GM12878 (cell line): Measurements from ENCODE around the gene INSC. TPM values are rescaled to one million over a fixed set of nuclear protein-coding genes. Genes with fewer than 3 reads are reported as not detected.

Source experiments
- ATAC-seq: fragments of 200-7000 bp; cut with Tn5 transposase; 3 replicates; pipeline ENCODE4 v1.9.1; 2020; ENCODE audit warnings: mild to moderate bottlenecking, moderate library complexity
- BruUV-seq: library from RNA; stranded (reverse); fragments of 400-500 nt; replicated peaks from 2 replicates; lab custom pipeline; 2021; lab: Mats Ljungman, UMichigan
- CTCF ChIA-PET: fragments of 300-600 bp; sonication (Branson Sonifier 250); formaldehyde crosslinking; extraction: SDS; loops from one replicate; lab custom pipeline; 2021; ENCODE audit warnings: inconsistent platforms; lab: Yijun Ruan, JAX
- POLR2A ChIA-PET: fragments of 350-600 bp; formaldehyde crosslinking; extraction: SDS; loops from one replicate; lab custom pipeline; 2021; ENCODE audit warnings: inconsistent platforms; lab: Charles Lee
- RAD21 ChIA-PET: fragments of 300-600 bp; sonication (Branson Sonifier 250); formaldehyde crosslinking; loops from one replicate; lab custom pipeline; 2023; ENCODE audit warnings: antibody characterized with exemption; ENCODE audit not compliant: unreplicated experiment; lab: Charles Lee
- SMC1A ChIA-PET: fragments of 300-600 bp; sonication (Branson Sonifier 250); formaldehyde crosslinking; loops from one replicate; lab custom pipeline; 2023; ENCODE audit not compliant: unreplicated experiment, uncharacterized antibody; lab: Charles Lee
- DNase-seq: peaks from one replicate; pipeline ENCODE4 v3.0.0-alpha.2; 2011; ENCODE audit warnings: low read depth, low spot score
- FAIRE-seq: peaks from 3 replicates; lab custom pipeline; 2011; peaks lifted over from hg19 to GRCh38; lab: Jason Lieb, UNC
- H2AFZ ChIP-seq: 2 replicates; pipeline ENCODE4 v1.6.0; 2011; ENCODE audit warnings: low read depth, low read length, control low read depth; ENCODE audit not compliant: control insufficient read depth
- H3K27ac ChIP-seq: 2 replicates; pipeline ENCODE4 v1.5.1; 2011; ENCODE audit warnings: control low read depth; ENCODE audit not compliant: control insufficient read depth, insufficient read depth
- H3K27me3 ChIP-seq, 2 experiments: replicated peaks in 1 of 2; 2 replicates each; pipeline versions ENCODE4 v1.6.0 to v1.6.1; 2011; ENCODE audit warnings: low read length in 1 of 2; ENCODE audit not compliant: control insufficient read depth in 2 of 2, insufficient read depth in 2 of 2
- H3K36me3 ChIP-seq, 2 experiments: 2 replicates each; pipeline ENCODE4 v1.5.1; 2011; ENCODE audit warnings: low read length in 1 of 2; ENCODE audit not compliant: control insufficient read depth in 2 of 2, insufficient read depth in 2 of 2
- H3K4me1 ChIP-seq: 2 replicates; pipeline ENCODE4 v1.6.1; 2011; ENCODE audit warnings: mild to moderate bottlenecking, low read length, moderate library complexity, mixed read lengths; ENCODE audit not compliant: control insufficient read depth, insufficient read depth
- H3K4me2 ChIP-seq: 2 replicates; pipeline ENCODE4 v1.6.0; 2011; ENCODE audit warnings: control low read depth; ENCODE audit not compliant: control insufficient read depth, insufficient read depth
- H3K4me3 ChIP-seq: fragments of 200-600 bp; sonication (generic); 2 replicates; pipeline ENCODE4 v1.5.1; 2016
- H3K79me2 ChIP-seq: 2 replicates; pipeline ENCODE4 v1.6.0; 2011; ENCODE audit warnings: low read length; ENCODE audit not compliant: control insufficient read depth, insufficient read depth
- H3K9ac ChIP-seq: 2 replicates; pipeline ENCODE4 v1.8.0; 2011; ENCODE audit warnings: low read length, control low read depth, mixed read lengths; ENCODE audit not compliant: control insufficient read depth, insufficient read depth
- H3K9me3 ChIP-seq: replicated peaks from 3 replicates; pipeline ENCODE4 v1.5.1; 2011; ENCODE audit warnings: mild to moderate bottlenecking, low read length; ENCODE audit not compliant: control insufficient read depth, insufficient read depth
- H4K20me1 ChIP-seq: 2 replicates; pipeline ENCODE4 v1.6.0; 2011; ENCODE audit not compliant: control insufficient read depth, insufficient read depth
- CBX5 ChIP-seq: sonication (generic); IDR thresholded peaks from 2 replicates; pipeline ENCODE4 v1.6.1; 2016; ENCODE audit warnings: low read depth, moderate library complexity, mild to moderate bottlenecking, inconsistent platforms
- CEBPZ ChIP-seq: fragments of 150-350 bp; IDR thresholded peaks from 2 replicates; pipeline ENCODE4 v1.6.1; 2016; ENCODE audit warnings: low read depth, low read length
- EED ChIP-seq: sonication (generic); IDR thresholded peaks from 2 replicates; pipeline ENCODE4 v1.6.1; 2016; ENCODE audit warnings: antibody characterized with exemption, low read depth
- IRF3 ChIP-seq: fragments of 450-650 bp; IDR thresholded peaks from 2 replicates; pipeline ENCODE4 v1.6.1; 2014; ENCODE audit warnings: mild to moderate bottlenecking
- NFYB ChIP-seq: IDR thresholded peaks from 2 replicates; pipeline ENCODE4 v1.6.1; 2011; ENCODE audit warnings: low read depth, mild to moderate bottlenecking, low read length, improper control_type of control experiment, moderate library complexity; ENCODE audit not compliant: insufficient read depth
- RB1 ChIP-seq: fragments of 450-650 bp; formaldehyde crosslinking; IDR thresholded peaks from 2 replicates; pipeline ENCODE4 v1.6.1; 2017; ENCODE audit warnings: mild to moderate bottlenecking, borderline replicate concordance
- RCOR1 ChIP-seq: conservative IDR thresholded peaks from 2 replicates; pipeline ENCODE4 v1.6.1; 2012; ENCODE audit warnings: low read depth, low read length, improper control_type of control experiment
- RFX5 ChIP-seq: IDR thresholded peaks from 2 replicates; pipeline ENCODE4 v1.6.1; 2011; ENCODE audit warnings: low read depth, low read length, improper control_type of control experiment
- SIN3A ChIP-seq: IDR thresholded peaks from 2 replicates; pipeline ENCODE4 v1.6.1; 2012; ENCODE audit warnings: low read depth, low read length, improper control_type of control experiment
- SREBF2 ChIP-seq: IDR thresholded peaks from 2 replicates; pipeline ENCODE4 v1.6.1; 2012; ENCODE audit warnings: mild to moderate bottlenecking, low read length
- ZNF384 ChIP-seq: IDR thresholded peaks from 2 replicates; pipeline ENCODE4 v1.6.1; 2012; ENCODE audit warnings: low read depth, mild to moderate bottlenecking, low read length, improper control_type of control experiment, borderline replicate concordance
- WGBS: methylation state at CpG from one replicate; pipeline ENCODE4 v1.1.6; 2016; ENCODE audit warnings: low lambda C conversion rate; ENCODE audit not compliant: insufficient replicate concordance, insufficient coverage; ENCODE audit errors: missing lambda C conversion rate; 5-methylcytosine and 5-hydroxymethylcytosine counted together
- in situ Hi-C: fragments of 300-500 bp; cut with MboI; formaldehyde crosslinking; loops from 9 replicates; pipeline ENCODE4 v1.14.3; 2018; ENCODE audit warnings: mixed read lengths
- intact Hi-C: fragments of 100-400 bp; cut with micrococcal nuclease; formaldehyde crosslinking; loops from one replicate; pipeline ENCODE4 v1.14.2; 2022; ENCODE audit not compliant: unreplicated experiment
- polyA plus RNA-seq, 11 experiments: library from polyadenylated mRNA; depleted of rRNA in 4 of 11; unstranded in 6 of 11; stranded (reverse) in 5 of 11; fragments of >200 nt; fragmentation: Nextera tagmentation in 4 of 11; fragmentation: Illumina TruSeq in 1 of 11; extraction: Ambion mirVana in 4 of 11; extraction: Trizol in 1 of 11; gene quantifications; 1 replicate in 1 of 11; 2 replicates in 10 of 11; pipeline versions ENCODE4 v1.2.1 to v1.2.3, GENCODE V29; 2011 to 2016; ENCODE audit warnings: inconsistent platforms in 2 of 11, missing spikeins in 2 of 11, low read depth in 1 of 11
- total RNA-seq, 4 experiments: library from RNA; depleted of rRNA in 3 of 4; stranded (reverse); fragments of >200 nt in 3 of 4; fragmentation: Illumina TruSeq in 1 of 4; extraction: Trizol in 1 of 4; gene quantifications; 2 replicates each; pipeline versions ENCODE4 v1.2.1 to v1.2.3, GENCODE V29; 2013 to 2021

INSC gene
- total and polyA plus RNA-seq, 10 of the 15 experiments (the other 5 are each of a cell fraction or from before 2014, with no cell fraction given) = 0.13 to 0.33 TPM; not detected in 8

GRCh38 chr11:15144347-15144746, 29.6 kb downstream of the INSC start:
- ChIA-PET CTCF (no interaction called here), POLR2A (no interaction called here), RAD21 (no interaction called here), SMC1A (no interaction called here)
- in situ Hi-C loops (no loop called here), intact Hi-C loops (no loop called here)
- TF ChIP-seq RCOR1 (no peak), IRF3 (no peak), NFYB (no peak), CEBPZ (no peak), RB1 (no peak), CBX5 (no peak), ZNF384 (no peak), SREBF2 (no peak), EED (no peak), SIN3A (no peak), RFX5 (no peak)
- Histone ChIP-seq H3K79me2 (no peaks in the 10 kb centered on the region), H3K9ac (no peak overlapping the region), H3K4me1 (no peaks in the 10 kb centered on the region), H2AFZ (no peak overlapping the region), H3K4me2 (no peak overlapping the region), H4K20me1 (no peaks in the 10 kb centered on the region), H3K27me3 (no peaks in the 10 kb centered on the region; a peak in 1 of 4 replicates), H3K27ac (no peak overlapping the region), H3K9me3 (no peaks in the 10 kb centered on the region; the same call in 2 of the 3 replicates), H3K36me3 (no peaks in the 10 kb centered on the region), H3K4me3 (no peak overlapping the region)
- FAIRE-seq (no peak), DNase-seq (no peak), ATAC-seq (no peak)
- BruUV-seq = no TSS peak
- WGBS = 50% methylated on average over 1 of the region's 1 CpG
